Heart right ventricle (tissue), 16 donors: ENCODE results near the gene ALK. TPM values are rescaled to one million over a fixed set of nuclear protein-coding genes. Genes with fewer than 3 reads are reported as not detected.

ENCODE experiments used
- ATAC-seq, 8 donors: fragments of 200-7000 bp; cut with Tn5 transposase; one replicate each; pipeline ENCODE4 v1.9.1; 2020; ENCODE audit warnings: mild to moderate bottlenecking in 8 of 8, moderate library complexity in 8 of 8, moderate number of reproducible peaks in 1 of 8
- DNase-seq, 2 donors: peaks; one replicate each; pipeline ENCODE4 v3.0.0-alpha.2; 2020
- H3K27ac ChIP-seq, 10 donors: fragments of 200-600 bp; sonication (generic) in 2 of 10; one replicate each; pipeline versions ENCODE4 v1.5.0 to v1.8.0; 2020 to 2022; ENCODE audit warnings: mild to moderate bottlenecking in 3 of 10
- H3K27me3 ChIP-seq, 7 donors: fragments of 200-600 bp; one replicate each; pipeline ENCODE4 v1.8.0; 2021 to 2022; ENCODE audit warnings: mild to moderate bottlenecking in 2 of 7
- H3K36me3 ChIP-seq, 9 donors: fragments of 200-600 bp; sonication (generic) in 1 of 9; one replicate each; pipeline versions ENCODE4 v1.5.0 to v1.8.0; 2020 to 2022; ENCODE audit warnings: mild to moderate bottlenecking in 2 of 9
- H3K4me1 ChIP-seq, 9 donors: fragments of 200-600 bp; sonication (generic) in 1 of 9; one replicate each; pipeline versions ENCODE4 v1.5.0 to v1.8.0; 2020 to 2022; ENCODE audit warnings: mild to moderate bottlenecking in 4 of 9
- H3K4me3 ChIP-seq, 10 donors: fragments of 200-600 bp; sonication (generic) in 2 of 10; one replicate each; pipeline versions ENCODE4 v1.5.0 to v1.8.0; 2020 to 2022; ENCODE audit warnings: mild to moderate bottlenecking in 7 of 10, moderate library complexity in 2 of 10
- H3K9me3 ChIP-seq, 11 donors: fragments of 200-600 bp in 10 of 11; sonication (generic) in 2 of 11; one replicate each; pipeline versions ENCODE4 v1.5.0 to v1.8.0; 2013 to 2022; ENCODE audit warnings: mild to moderate bottlenecking in 2 of 11, control low read depth in 1 of 11, moderate library complexity in 1 of 11
- WGBS, 2 donors: extraction: QIAGEN DNeasy Blood & Tissue Kit; methylation state at CpG; one replicate each; pipeline ENCODE4 v1.1.7; 2013; ENCODE audit warnings: inconsistent platforms in 1 of 2; 5-methylcytosine and 5-hydroxymethylcytosine counted together
- intact Hi-C, 10 donors: fragments of 100-400 bp; cut with DNase I; formaldehyde crosslinking; loops; one replicate each; pipeline versions ENCODE4 v1.11.1 to v1.14.2; 2022
- polyA plus RNA-seq, 2 donors: library from polyadenylated mRNA; stranded (reverse); fragments of 200-250 nt; gene quantifications; one replicate each; pipeline ENCODE4 v1.2.3, GENCODE V29; 2013
- total RNA-seq, 10 donors: library from RNA; stranded (reverse); fragmentation: NEBNext Ultra II Directional in 3 of 10; extraction: Animal tissue kit (Norgen Biotek cat#: 25700) in 3 of 10; gene quantifications; one replicate each; pipeline versions ENCODE4 v1.2.1 to v1.2.4, GENCODE V29; 2021 to 2023
- TF ChIP-seq, protein P1 (sequence below), 9 donors: fragments of 200-600 bp; sonication (generic) in 2 of 9; IDR thresholded peaks; one replicate each; pipeline versions ENCODE4 v1.5.0 to v1.8.0; 2021 to 2022; ENCODE audit warnings: antibody characterized with exemption in 9 of 9, mild to moderate bottlenecking in 5 of 9, moderate library complexity in 1 of 9
- donor health status: Arrhythmogenic right ventricular cardiomyopathy.
- donor health status: ischemic (EF 13 %, LVEDD 7.1; RV severe dilation, severe dysfunction).
- donor health status: healthy with polysubstance abuse.
- donor health status: DM: no; HTN: yes; CAD: no.
- donor health status: DM: no; HTN: no; CAD: no.
- donor health status: ischemic (EF 25% LVEDD 6.9; RV normal size, moderate dysfunction).
- donor health status: ischemic (EF 25% LVEDD 5.7; RV mildly dilated, moderate dysfunction).
- donor health status: healthy.
- donor health status: DM: yes; HTN: yes; CAD: no.
- donor health status: Ischemic cardiomyopathy.
- donor health status: ischemic (EF 35%, LVEDD 5.7; RV mildly dilated, moderate dysfunction).
- donor health status: nonischemic (EF 11% LVEDD 7.7; RV severe dilation, severe dysfunction).
- donor health status: DM: yes; HTN: yes; CAD: no.
- donor health status: PGD.
- donor health status: ischemic (EF 29% LVEDD 5.4; RV normal size, mild dysfunction).
- donor health status: nonischemic (EF 23%, LVEDD 6.1; RV moderate dilation, normal function).

The ALK gene
- total and polyA plus RNA-seq, 12 donors = 0.01 to 0.24 (median 0.08) TPM; not detected in 7

DNA sequence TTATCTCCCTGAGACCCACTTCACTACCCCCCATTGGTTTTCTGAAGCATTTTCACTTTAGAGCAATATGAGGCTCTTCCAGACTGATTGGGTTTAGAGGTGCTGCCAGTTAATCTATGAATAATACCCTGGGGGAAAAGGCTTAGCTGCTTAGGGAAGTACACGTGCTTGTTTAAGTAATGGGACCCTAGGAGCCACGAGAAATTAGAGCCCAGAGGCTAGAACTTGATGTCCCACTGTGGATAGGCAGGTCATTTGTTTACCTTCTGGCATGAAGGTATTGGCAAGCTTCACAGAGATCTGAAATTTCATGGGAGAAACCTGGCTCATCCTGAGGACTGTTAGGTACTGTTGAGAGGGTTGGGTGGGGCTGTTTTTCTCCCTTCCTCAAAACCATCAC is 746.4 kb downstream of the ALK start:
- no peaks in the 10 kb centered on the region for H3K4me1 ChIP-seq
- ATAC-seq (no peak), DNase-seq (no peak)
- TF ChIP-seq, protein P1, sequence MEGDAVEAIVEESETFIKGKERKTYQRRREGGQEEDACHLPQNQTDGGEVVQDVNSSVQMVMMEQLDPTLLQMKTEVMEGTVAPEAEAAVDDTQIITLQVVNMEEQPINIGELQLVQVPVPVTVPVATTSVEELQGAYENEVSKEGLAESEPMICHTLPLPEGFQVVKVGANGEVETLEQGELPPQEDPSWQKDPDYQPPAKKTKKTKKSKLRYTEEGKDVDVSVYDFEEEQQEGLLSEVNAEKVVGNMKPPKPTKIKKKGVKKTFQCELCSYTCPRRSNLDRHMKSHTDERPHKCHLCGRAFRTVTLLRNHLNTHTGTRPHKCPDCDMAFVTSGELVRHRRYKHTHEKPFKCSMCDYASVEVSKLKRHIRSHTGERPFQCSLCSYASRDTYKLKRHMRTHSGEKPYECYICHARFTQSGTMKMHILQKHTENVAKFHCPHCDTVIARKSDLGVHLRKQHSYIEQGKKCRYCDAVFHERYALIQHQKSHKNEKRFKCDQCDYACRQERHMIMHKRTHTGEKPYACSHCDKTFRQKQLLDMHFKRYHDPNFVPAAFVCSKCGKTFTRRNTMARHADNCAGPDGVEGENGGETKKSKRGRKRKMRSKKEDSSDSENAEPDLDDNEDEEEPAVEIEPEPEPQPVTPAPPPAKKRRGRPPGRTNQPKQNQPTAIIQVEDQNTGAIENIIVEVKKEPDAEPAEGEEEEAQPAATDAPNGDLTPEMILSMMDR (IDR thresholded peaks at IDR 0.05) = no peak
- WGBS, 2 donors = 35 to 53% methylated on average over 2 of the region's 2 CpGs
- peaks cover 0 to 62% (median 7%) of the 10 kb centered on the region in 9 donors for H3K36me3 ChIP-seq
- H3K4me3 ChIP-seq = no peak overlapping the region
- no peaks in the 10 kb centered on the region for H3K9me3 ChIP-seq
- no peak overlapping the region for H3K27ac ChIP-seq
- no peaks in the 10 kb centered on the region for H3K27me3 ChIP-seq
- intact Hi-C loops = no loop called here

DNA sequence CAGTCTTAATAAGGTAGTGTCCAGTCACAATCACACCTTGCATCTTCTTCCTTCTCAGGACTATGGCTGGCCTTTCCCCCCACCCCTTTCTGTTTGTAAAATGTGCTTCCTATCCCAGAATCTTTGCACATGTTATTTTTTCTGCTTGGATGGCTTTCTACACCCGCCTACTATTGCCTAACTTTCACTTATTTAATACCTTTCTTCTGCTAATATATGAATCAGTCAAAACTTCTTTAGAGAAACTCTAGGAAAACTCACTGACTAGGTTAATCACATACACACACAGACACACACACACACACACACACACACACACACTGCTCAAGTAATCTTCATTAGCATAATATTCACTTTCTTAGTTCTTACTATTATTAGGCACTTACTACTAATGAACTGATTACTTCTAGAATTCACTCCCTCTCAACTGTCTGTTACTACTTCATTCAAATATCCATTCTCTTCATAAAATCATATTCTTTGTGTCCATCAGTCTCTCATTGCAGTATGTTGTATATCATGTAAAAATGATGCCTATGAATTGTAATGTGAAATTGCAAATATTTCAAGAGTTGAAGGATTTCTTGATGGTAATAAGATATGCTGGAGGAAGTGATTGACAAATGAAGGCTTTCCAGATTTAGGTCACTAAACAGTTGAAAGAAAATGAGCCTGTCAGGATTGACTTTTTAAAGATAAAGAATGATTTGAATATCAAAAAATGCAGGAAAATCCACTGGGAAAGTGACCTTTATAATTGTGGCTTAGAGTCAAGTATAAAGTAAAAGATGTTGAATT is 754.9 kb downstream of the ALK start:
- Histone ChIP-seq H3K27ac (no peak overlapping the region), H3K27me3 (no peaks in the 10 kb centered on the region), H3K9me3 (no peaks in the 10 kb centered on the region), H3K4me1 (no peaks in the 10 kb centered on the region), H3K4me3 (no peak overlapping the region), H3K36me3 (peaks cover 0 to 83% (median 8%) of the 10 kb centered on the region in 9 donors)
- intact Hi-C loops = loop anchor here in 1 of 10 donors (5.0 kb wide), 1 partner anchor 34 kb away; no protein-coding TSS in a partner anchor
- 80 to 93% methylated on average over 1 of the region's 1 CpG for WGBS, 2 donors
- TF ChIP-seq, protein P1 (IDR thresholded peaks at IDR 0.05) = no peak
- ATAC-seq (no peak), DNase-seq (no peak)

DNA sequence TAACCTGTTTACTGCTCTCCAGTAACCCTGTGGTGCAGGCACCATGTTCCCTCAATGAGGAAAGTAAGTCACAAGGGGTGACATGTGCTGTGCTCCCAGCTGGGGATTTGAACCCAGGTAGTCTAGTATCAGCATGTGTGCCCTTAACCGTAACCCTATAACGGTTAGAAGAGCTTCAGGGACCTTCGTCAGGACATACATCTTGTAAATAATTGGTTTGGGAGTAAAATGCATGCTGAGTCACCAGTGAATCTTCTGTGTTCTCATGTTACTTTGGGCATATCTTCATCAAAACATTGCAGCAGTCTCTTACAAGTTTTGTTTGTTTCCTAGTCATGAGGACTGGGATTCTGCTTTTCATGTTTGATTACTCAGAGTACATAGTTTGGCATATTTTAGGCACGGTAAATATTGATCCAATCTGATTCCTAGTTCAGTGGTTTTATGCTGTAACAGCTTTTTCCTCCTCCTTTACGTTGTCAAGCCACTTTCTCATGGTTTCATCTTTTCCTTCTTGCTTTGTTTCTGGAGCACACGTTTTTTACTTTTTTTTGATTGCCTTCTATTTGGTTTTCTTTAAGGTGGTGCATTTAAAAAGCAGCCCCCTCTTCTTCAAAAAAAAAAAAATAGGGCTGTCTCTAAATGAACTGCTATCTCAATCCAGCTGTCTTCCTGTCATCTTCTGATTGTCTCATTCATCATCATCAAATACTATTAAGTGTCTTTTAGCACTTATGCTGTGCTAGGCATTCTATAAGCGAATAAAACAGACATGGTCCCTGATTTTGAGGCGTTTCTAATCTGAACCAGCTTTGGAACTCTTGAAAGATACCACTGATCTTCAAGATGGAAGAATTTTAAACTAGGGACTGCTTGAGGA is 755.8 kb downstream of the ALK start:
- intact Hi-C loops = loop anchor here in 1 of 10 donors (5.0 kb wide), 1 partner anchor 33 kb away; no protein-coding TSS in a partner anchor
- H3K27ac ChIP-seq = no peak overlapping the region
- no peaks in the 10 kb centered on the region for H3K9me3 ChIP-seq

More for the DNA sequence above, 755.8 kb downstream of the ALK start:
- Histone ChIP-seq H3K36me3 (peaks cover 0 to 83% (median 8%) of the 10 kb centered on the region in 9 donors), H3K4me3 (no peak overlapping the region), H3K27me3 (no peaks in the 10 kb centered on the region), H3K4me1 (no peaks in the 10 kb centered on the region)
- ATAC-seq (no peak), DNase-seq (no peak)
- 69 to 70% methylated on average over 8 of the region's 8 CpGs for WGBS, 2 donors
- TF ChIP-seq, protein P1 (IDR thresholded peaks at IDR 0.05) = no peak
